GM23338 (cell line): Measurements from ENCODE around the gene EML2. TPM values are rescaled to one million over a fixed set of nuclear protein-coding genes. Genes with fewer than 3 reads are reported as not detected.

ENCODE experiments used
- ATAC-seq: fragments of 200-7000 bp; cut with Tn5 transposase; 3 replicates; pipeline ENCODE4 v1.9.1; 2020
- DNase-seq: peaks from one replicate; pipeline ENCODE4 v3.0.0-alpha.2; 2015; ENCODE audit warnings: low spot score
- H2AFZ ChIP-seq: fragments of 200-600 bp; sonication (generic); 2 replicates; pipeline ENCODE4 v1.8.0; 2016; ENCODE audit warnings: antibody characterized with exemption, mild to moderate bottlenecking, moderate library complexity
- H3F3A ChIP-seq: fragments of 200-600 bp; sonication (generic); replicated peaks from 2 replicates; pipeline ENCODE4 v1.8.0; 2017; ENCODE audit warnings: antibody characterized with exemption, mixed run types, low read depth
- H3K27ac ChIP-seq: fragments of 200-600 bp; sonication (generic); 2 replicates; pipeline ENCODE4 v1.6.1; 2016; ENCODE audit warnings: low read depth
- H3K27me3 ChIP-seq: fragments of 200-600 bp; sonication (generic); 2 replicates; pipeline ENCODE4 v1.8.0; 2016; ENCODE audit warnings: mild to moderate bottlenecking, mixed run types, moderate library complexity; ENCODE audit not compliant: insufficient read depth
- H3K36me3 ChIP-seq: fragments of 200-600 bp; sonication (generic); 2 replicates; pipeline ENCODE4 v1.8.0; 2016; ENCODE audit warnings: mild to moderate bottlenecking; ENCODE audit not compliant: insufficient read depth
- H3K4me1 ChIP-seq: fragments of 200-600 bp; sonication (generic); 2 replicates; pipeline ENCODE4 v1.8.0; 2016; ENCODE audit warnings: mild to moderate bottlenecking, moderate library complexity; ENCODE audit not compliant: insufficient read depth
- H3K4me2 ChIP-seq: fragments of 200-600 bp; sonication (generic); 2 replicates; pipeline ENCODE4 v1.7.1; 2017; ENCODE audit warnings: mixed run types
- H3K4me3 ChIP-seq: fragments of 200-600 bp; sonication (generic); 2 replicates; pipeline ENCODE4 v1.6.1; 2016; ENCODE audit warnings: mixed run types
- H3K79me2 ChIP-seq: fragments of 200-600 bp; sonication (generic); replicated peaks from 2 replicates; pipeline ENCODE4 v1.8.0; 2017; ENCODE audit warnings: mild to moderate bottlenecking; ENCODE audit not compliant: insufficient read depth
- H3K9me2 ChIP-seq: fragments of 200-600 bp; sonication (generic); 2 replicates; pipeline ENCODE4 v1.8.0; 2017; ENCODE audit not compliant: insufficient read depth
- H4K20me1 ChIP-seq: fragments of 200-600 bp; sonication (generic); replicated peaks from 2 replicates; pipeline ENCODE4 v1.8.0; 2017; ENCODE audit warnings: mild to moderate bottlenecking; ENCODE audit not compliant: insufficient read depth
- H3K27ac Mint-ChIP-seq: 2 replicates; pipeline ENCODE4 v1.8.0; 2020; ENCODE audit warnings: inconsistent platforms, mild to moderate bottlenecking, moderate library complexity, mixed read lengths
- H3K27me3 Mint-ChIP-seq: 3 replicates; pipeline ENCODE4 v1.8.0; 2022; ENCODE audit warnings: low read depth, mild to moderate bottlenecking, moderate library complexity, mixed read lengths, inconsistent platforms; ENCODE audit not compliant: insufficient read depth, poor library complexity
- H3K36me3 Mint-ChIP-seq: 3 replicates; pipeline ENCODE4 v1.8.0; 2021; ENCODE audit warnings: low read depth, mild to moderate bottlenecking, inconsistent platforms, moderate library complexity, mixed read lengths
- H3K4me1 Mint-ChIP-seq: 3 replicates; pipeline ENCODE4 v1.8.0; 2020; ENCODE audit warnings: mild to moderate bottlenecking, inconsistent platforms, mixed read lengths
- H3K4me3 Mint-ChIP-seq: 3 replicates; pipeline ENCODE4 v1.8.0; 2021; ENCODE audit warnings: moderate library complexity, mild to moderate bottlenecking, inconsistent platforms, mixed read lengths
- H3K9me3 Mint-ChIP-seq: 3 replicates; pipeline ENCODE4 v1.8.0; 2020; ENCODE audit warnings: moderate library complexity, mild to moderate bottlenecking, inconsistent platforms, mixed read lengths
- CREB1 ChIP-seq: fragments of 250-450 bp; sonication (Bioruptor Pico); IDR thresholded peaks from 2 replicates; pipeline ENCODE4 v1.5.0; 2020; ENCODE audit warnings: low read depth, mild to moderate bottlenecking, moderate library complexity
- CTCF ChIP-seq, 2 experiments: fragments of 200-600 bp in 1 of 2; sonication (generic) in 1 of 2; conservative IDR thresholded peaks; 2 replicates each; pipeline versions ENCODE4 v1.5.1 to v1.6.1; 2016 to 2017; ENCODE audit warnings: antibody characterized with exemption in 2 of 2, low read depth in 2 of 2, mild to moderate bottlenecking in 2 of 2, moderate library complexity in 1 of 2
- ETS1 ChIP-seq: IDR thresholded peaks from 2 replicates; pipeline ENCODE4 v1.6.1; 2016; ENCODE audit warnings: antibody characterized with exemption
- EZH2 ChIP-seq: fragments of 200-600 bp; sonication (generic); IDR thresholded peaks from one replicate; pipeline ENCODE4 v1.8.0; 2017; ENCODE audit warnings: antibody characterized with exemption, mild to moderate bottlenecking, low read depth; ENCODE audit not compliant: unreplicated experiment
- EZH2phosphoT487 ChIP-seq: fragments of 200-600 bp; sonication (generic); IDR thresholded peaks from one replicate; pipeline ENCODE4 v1.8.1; 2018; ENCODE audit warnings: antibody characterized with exemption; ENCODE audit not compliant: unreplicated experiment
- JUNB ChIP-seq: IDR thresholded peaks from one replicate; pipeline ENCODE4 v1.6.1; 2016; ENCODE audit warnings: antibody characterized with exemption; ENCODE audit not compliant: unreplicated experiment
- NANOG ChIP-seq: IDR thresholded peaks from 2 replicates; pipeline ENCODE4 v1.6.1; 2016; ENCODE audit warnings: antibody characterized with exemption, borderline replicate concordance
- POLR2AphosphoS5 ChIP-seq: IDR thresholded peaks from 2 replicates; pipeline ENCODE4 v1.6.1; 2016; ENCODE audit warnings: antibody characterized with exemption, low read depth
- REST ChIP-seq: IDR thresholded peaks from one replicate; pipeline ENCODE4 v1.6.1; 2018; ENCODE audit warnings: antibody characterized with exemption; ENCODE audit not compliant: unreplicated experiment
- STAT1 ChIP-seq: IDR thresholded peaks from one replicate; pipeline ENCODE4 v1.6.1; 2016; ENCODE audit warnings: antibody characterized with exemption; ENCODE audit not compliant: unreplicated experiment
- ZNF114 ChIP-seq: fragments of 250-450 bp; sonication (Bioruptor Pico); IDR thresholded peaks from 2 replicates; pipeline ENCODE4 v1.5.0; 2020; ENCODE audit warnings: mild to moderate bottlenecking, moderate library complexity
- ZNF331 ChIP-seq: fragments of 250-450 bp; sonication (Bioruptor Pico); IDR thresholded peaks from 2 replicates; pipeline ENCODE4 v1.5.0; 2020; ENCODE audit warnings: low read depth, mild to moderate bottlenecking, moderate library complexity
- ZNF462 ChIP-seq: fragments of 250-450 bp; sonication (Bioruptor Pico); IDR thresholded peaks from 2 replicates; pipeline ENCODE4 v1.5.0; 2020; ENCODE audit warnings: mild to moderate bottlenecking, moderate library complexity
- polyA plus RNA-seq: library from polyadenylated mRNA; unstranded; fragments of >200 nt; fragmentation: Nextera tagmentation; extraction: Ambion mirVana; gene quantifications from 2 replicates; pipeline ENCODE4 v1.2.1, GENCODE V29; 2016
- total RNA-seq: library from RNA; depleted of rRNA; stranded (reverse); fragments of >200 nt; shearing (Covaris generic); gene quantifications from 2 replicates; pipeline ENCODE4 v1.2.3, GENCODE V29; 2014

Gene EML2
- total and polyA plus RNA-seq, 2 experiments from 2014 or later, result 7.1 to 33.9 TPM

- Histone ChIP-seq H3K4me2 (no peak overlapping the region), H3K79me2 (no peaks in the 10 kb centered on the region), H3K27ac (no peak overlapping the region), H4K20me1 (no peaks in the 10 kb centered on the region), H3K36me3 (no peaks in the 10 kb centered on the region), H3F3A (0 out of 2 replicates have a peak, but pooled peaks cover 5% of the 10 kb centered on the region), H3K9me2 (no peaks in the 10 kb centered on the region), H2AFZ (no peak overlapping the region), H3K4me1 (peaks cover 11% of the 10 kb centered on the region; the same call in 1 of the 2 replicates), H3K27me3 (no peaks in the 10 kb centered on the region), H3K4me3 (no peak overlapping the region)
- ATAC-seq (no peak), DNase-seq (no peak)
- peaks cover 15% of the 10 kb centered on the region for H3K36me3 Mint-ChIP-seq
- TF ChIP-seq EZH2 (no peak), ZNF114 (CRISPR knock-in tag) (no peak), ZNF462 (no peak), CTCF (conservative IDR thresholded peaks at IDR 0.05; ENCODE audit: low read depth in 2 of 2) (no peak), ETS1 (no peak), REST (no peak), ZNF331 (CRISPR knock-in tag) (no peak), NANOG (no peak), EZH2phosphoT487 (no peak), JUNB (no peak), STAT1 (no peak), CREB1 (CRISPR knock-in tag) (no peak), POLR2AphosphoS5 (no peak)
- peaks cover 6% of the 10 kb centered on the region; the same call in 2 of the 3 replicates for H3K4me1 Mint-ChIP-seq
- peaks cover 14% of the 10 kb centered on the region for H3K27me3 Mint-ChIP-seq
- H3K4me3 Mint-ChIP-seq, result no peak overlapping the region
- no peak overlapping the region; the same call in 1 of the 2 replicates for H3K27ac Mint-ChIP-seq
- H3K9me3 Mint-ChIP-seq, result no peaks in the 10 kb centered on the region
Observed at GRCh38 chr19:45621389-45621788, 17.8 kb downstream of the EML2 start.
